Measurements from ENCODE around the gene ABCC5. TPM values are rescaled to one million over a fixed set of nuclear protein-coding genes. Genes with fewer than 3 reads are reported as not detected.
A peak's percentile ranks its signal among the peaks of the same experiment; 100 is the strongest.

ABCC5 gene
- total RNA-seq, 2 donors from 2014 or later = 46.6 to 47.6 TPM

- ATAC-seq = no peak
- intact Hi-C loops (cut with DNase I, micrococcal nuclease) = no loop called here
- no peak for DNase-seq
Observed at GRCh38 chr3:183943739-183944138, 73.9 kb downstream of the ABCC5 start.

- intact Hi-C loops (cut with DNase I, micrococcal nuclease) = no loop called here
- ATAC-seq = no peak
- DNase-seq = no peak
Observed at GRCh38 chr3:183941216-183941615, 76.5 kb downstream of the ABCC5 start.

- DNase-seq (no peak), ATAC-seq (no peak)
- intact Hi-C loops (cut with DNase I, micrococcal nuclease) = no loop called here
Observed at GRCh38 chr3:183937601-183938286, 79.9 kb downstream of the ABCC5 start.

DNA sequence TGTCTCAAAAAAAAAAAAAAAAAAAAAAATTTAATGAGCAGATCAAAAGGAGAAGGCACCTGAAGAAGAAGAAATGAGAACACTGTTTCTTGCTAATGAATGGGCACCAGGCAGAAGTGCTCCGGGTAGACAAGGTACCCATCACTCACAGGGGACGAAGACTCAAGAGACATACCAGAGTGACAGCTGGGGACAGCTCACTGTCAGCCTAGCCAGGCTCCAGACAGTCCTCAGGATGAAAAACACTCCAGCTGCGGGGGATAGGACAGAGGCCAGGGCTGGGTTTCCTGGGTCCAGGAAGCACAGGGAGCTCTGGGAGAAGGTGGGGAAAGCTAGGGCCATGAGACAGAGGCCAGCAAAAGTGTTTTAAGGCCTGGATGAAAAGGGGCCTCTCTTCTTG lies 84.5 kb downstream of the ABCC5 start:
- intact Hi-C loops (cut with DNase I, micrococcal nuclease) = no loop called here
- ATAC-seq (no peak), DNase-seq (no peak)

DNA sequence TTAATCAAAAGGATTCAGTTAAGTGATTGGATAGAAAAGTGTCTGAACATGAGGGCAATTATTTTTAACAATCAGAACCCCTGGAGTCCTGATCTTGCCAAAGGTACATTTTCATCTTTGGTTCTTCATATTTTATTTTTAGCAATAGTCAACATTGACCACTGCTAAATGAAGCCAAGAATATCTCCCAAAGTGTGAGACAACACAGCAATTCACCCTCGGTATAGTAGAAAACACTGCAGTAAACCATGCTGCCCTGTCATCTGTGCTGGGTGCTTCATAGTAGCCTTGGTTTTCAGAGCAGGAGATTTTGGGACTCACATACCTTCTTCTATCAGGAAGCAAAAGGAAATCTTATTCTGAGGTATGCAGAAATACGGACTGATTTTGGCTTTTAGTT lies 85.8 kb downstream of the ABCC5 start:
- DNase-seq (no peak), ATAC-seq (no peak)
- intact Hi-C loops (cut with DNase I, micrococcal nuclease) = no loop called here

GRCh38 chr3:183930086-183930485 lies 87.6 kb downstream of the ABCC5 start:
- DNase-seq (peak; percentile 81 to 88), ATAC-seq (peak; percentile 98)
- intact Hi-C loops (cut with DNase I, micrococcal nuclease) = no loop called here

DNA sequence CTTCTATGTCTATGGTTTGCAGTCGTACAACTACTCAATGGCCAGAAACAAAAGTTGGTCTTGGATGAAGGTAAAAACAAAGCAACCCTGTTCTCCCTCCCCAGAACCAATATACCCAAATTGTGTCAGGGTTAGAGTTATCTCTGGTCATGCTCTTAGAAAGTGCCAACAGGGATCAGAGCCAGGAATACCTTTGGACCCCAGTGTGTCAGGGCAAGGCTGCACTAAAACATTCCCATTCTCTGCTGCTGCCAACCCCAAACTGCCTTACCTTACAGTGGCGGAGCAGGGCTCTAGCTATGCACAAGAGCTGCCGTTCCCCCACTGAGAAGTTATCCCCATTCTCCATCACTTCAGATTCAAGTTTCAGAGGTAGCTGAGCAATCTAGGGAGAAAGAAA lies 90.6 kb downstream of the ABCC5 start:
- DNase-seq (no peak), ATAC-seq (no peak)
- intact Hi-C loops (cut with DNase I, micrococcal nuclease) = no loop called here

- ATAC-seq (peak; percentile 37), DNase-seq (no peak)
- intact Hi-C loops (cut with DNase I, micrococcal nuclease) = no loop called here
Observed at GRCh38 chr3:183924956-183925355, 92.7 kb downstream of the ABCC5 start.

- DNase-seq (no peak), ATAC-seq (no peak)
- intact Hi-C loops (cut with DNase I, micrococcal nuclease) = no loop called here
Observed at GRCh38 chr3:183924543-183924942, 93.1 kb downstream of the ABCC5 start.

DNA sequence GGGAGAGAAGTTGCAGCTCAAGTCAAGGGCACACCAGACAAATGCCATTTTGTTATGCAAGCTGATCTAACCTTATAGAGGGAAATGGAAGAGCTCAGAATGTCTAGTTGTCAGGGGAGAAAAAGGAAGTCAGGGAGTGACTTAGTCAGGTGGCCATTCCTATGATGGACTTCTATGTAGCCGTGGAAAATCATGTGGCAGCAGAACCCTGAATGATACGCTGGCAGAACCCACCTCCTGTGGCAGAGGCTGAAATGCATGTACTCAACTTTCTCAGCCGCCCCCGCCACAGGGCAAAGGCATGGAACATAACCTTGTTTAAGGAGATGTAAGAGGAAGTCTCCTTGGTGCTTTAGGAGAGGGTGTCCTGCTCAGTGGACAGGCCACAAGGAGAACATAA lies 95.3 kb downstream of the ABCC5 start:
- ATAC-seq (no peak), DNase-seq (no peak)
- intact Hi-C loops (cut with DNase I, micrococcal nuclease) = no loop called here

GRCh38 chr3:183921096-183921495 lies 96.6 kb downstream of the ABCC5 start:
- ATAC-seq (no peak), DNase-seq (no peak)
- intact Hi-C loops (cut with DNase I, micrococcal nuclease) = no loop called here

GRCh38 chr3:183920416-183920815 lies 97.3 kb downstream of the ABCC5 start:
- ATAC-seq (no peak), DNase-seq (no peak)
- intact Hi-C loops (cut with DNase I, micrococcal nuclease) = no loop called here

DNA sequence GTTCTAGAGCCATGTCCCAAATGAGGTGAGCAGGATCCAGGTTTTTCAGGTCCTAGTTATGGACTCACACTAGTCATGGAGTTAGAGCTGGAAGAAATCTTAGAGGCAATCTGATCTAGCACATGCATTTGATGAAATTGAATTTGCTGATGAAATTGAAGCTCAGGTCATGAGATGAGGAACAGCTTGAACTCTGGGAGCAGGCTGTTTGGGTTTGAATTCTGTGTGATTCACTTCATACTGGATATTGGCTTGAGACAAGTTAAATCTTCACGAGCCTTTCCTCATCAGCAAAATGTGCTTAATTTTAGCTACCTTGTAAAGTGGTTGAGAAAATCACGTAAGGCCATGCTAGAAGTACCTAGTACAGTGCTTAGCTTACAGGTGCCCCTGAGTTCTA lies 99.5 kb downstream of the ABCC5 start:
- DNase-seq (no peak), ATAC-seq (no peak)
- intact Hi-C loops (cut with DNase I, micrococcal nuclease) = no loop called here

DNA sequence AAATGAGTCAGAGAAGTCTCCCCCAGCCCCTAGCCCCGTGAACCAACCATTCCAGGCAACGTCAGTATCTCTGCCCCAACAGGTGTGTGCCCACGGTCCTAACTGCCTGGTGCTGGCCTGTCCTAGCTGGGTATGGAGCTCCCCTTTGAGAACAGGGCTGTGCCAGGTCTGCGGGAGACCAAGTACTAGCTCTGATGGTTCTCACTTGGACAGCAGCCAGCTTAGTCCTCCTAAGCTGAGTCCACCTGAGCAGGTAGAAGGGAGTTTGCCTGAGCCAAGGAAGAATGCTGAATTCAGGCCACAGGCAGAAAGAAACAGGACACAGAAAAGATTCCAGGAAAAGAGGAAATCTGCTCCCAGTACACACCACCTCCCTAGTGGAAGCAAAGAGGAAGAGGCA lies 99.9 kb downstream of the ABCC5 start:
- ATAC-seq (no peak), DNase-seq (no peak)
- intact Hi-C loops (cut with DNase I, micrococcal nuclease) = no loop called here

DNA sequence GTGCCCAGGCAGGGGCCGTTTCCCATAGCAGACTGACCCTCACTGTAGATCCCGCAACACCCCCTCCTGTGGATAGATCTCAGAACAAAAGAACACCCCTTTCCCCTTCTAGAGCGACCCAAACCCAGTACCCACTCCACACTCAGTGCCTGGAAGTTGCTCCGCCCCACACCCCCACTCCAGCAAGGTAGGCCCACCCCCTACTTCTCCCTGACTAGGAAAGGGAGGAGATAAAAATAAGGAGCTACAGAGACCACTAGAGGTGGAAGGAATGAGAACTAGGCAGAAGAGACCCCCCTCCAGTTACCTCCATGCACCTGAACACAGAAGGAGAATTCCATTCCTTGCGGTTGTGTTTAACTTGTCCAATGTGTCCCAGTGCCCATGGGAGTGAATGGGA lies 102.8 kb downstream of the ABCC5 start:
- ATAC-seq (no peak), DNase-seq (no peak)
- intact Hi-C loops (cut with DNase I, micrococcal nuclease) = no loop called here

- no peak for ATAC-seq
- no peak for DNase-seq
- intact Hi-C loops (cut with DNase I, micrococcal nuclease) = no loop called here
Observed at GRCh38 chr3:183913580-183913920, 104.1 kb downstream of the ABCC5 start.

GRCh38 chr3:183912895-183913579 lies 104.6 kb downstream of the ABCC5 start:
- intact Hi-C loops (cut with DNase I, micrococcal nuclease) = no loop called here
- ATAC-seq = peak; percentile 61
- DNase-seq = no peak

DNA sequence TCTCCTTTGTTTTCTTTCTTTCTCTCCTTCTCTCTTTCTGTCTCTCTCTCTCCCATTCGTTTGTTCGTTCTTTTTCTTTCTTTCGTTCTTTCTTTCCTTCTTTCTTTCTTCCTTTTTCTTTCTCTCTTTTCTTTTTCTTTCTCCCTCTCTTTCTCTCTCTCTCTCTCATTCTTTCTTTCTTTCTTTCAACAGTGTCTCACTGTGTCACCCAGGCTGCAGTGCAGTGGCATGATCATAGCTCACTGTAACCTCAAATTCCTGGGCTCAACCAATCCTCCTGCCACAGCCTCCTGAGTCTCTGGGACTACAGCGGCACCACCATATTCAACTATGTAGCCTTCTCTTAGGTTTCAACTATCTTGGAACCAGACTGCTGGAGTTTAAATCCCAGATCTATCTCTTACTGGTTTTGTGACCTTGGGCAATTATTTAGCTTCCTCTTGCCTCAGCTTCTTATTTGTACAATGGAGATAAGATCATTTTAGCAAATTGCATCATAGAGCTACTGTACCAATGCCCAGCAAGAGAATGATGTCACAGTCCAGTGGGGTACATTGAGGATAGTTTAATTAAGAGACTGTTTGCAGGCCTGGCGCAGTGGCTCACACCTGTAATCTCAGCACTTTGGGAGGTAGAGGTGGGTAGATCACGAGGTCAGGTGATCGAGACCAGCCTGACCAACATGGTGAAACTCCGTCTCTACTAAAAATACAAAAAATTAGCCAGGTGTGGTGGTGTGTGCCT lies 105.7 kb downstream of the ABCC5 start:
- intact Hi-C loops (cut with DNase I, micrococcal nuclease) = no loop called here
- DNase-seq = no peak
- no peak for ATAC-seq

DNA sequence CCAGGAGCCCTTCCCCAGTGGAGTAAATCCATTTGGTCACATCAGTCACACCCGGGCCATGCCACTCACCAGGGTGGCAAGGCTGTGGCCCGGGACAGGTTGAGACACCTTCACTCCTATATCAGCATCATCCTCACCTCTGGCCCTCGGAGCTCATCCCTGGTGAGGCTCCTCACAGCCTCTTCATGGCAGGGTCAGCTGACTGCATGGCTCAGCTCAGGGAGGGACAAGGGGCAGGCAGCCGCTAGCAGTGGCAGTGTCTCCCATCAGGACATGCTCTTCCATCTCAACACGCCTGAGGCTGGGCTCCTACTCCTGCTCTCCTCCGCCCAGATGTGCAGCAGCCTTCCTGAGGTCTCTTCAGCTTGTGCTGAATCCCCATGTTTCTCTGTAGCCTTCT lies 106.6 kb downstream of the ABCC5 start:
- no peak for ATAC-seq
- DNase-seq = no peak
- intact Hi-C loops (cut with DNase I, micrococcal nuclease) = no loop called here

DNA sequence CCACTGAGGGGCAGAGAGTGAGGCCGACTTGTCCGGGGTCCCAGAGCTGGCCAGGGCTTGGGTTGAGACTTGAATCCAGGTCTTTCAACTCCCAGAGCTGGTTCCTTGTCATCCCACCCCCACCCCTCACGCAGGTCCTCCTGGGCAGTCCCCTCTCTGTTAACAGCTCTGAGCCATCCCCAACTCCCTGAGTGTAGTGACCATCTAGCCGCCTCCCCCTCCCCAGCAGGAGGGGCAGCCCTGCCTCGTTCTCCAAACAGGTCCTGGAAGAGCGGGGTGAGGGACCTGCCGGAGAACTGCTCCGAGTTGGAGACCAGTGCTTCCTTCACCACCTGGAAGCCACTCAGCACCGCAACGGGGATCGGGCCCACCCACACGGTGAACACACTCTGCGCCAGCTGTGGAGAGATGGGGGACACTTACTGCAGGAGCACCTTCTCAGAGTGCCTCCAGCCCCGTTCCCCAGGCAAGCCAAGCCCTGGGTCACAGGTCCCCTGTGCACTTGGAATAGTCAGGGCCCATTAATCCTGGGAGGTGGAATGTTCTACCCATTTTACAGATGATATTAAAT lies 108.6 kb downstream of the ABCC5 start:
- ATAC-seq (no peak), DNase-seq (no peak)
- intact Hi-C loops (cut with DNase I, micrococcal nuclease) = no loop called here

Measured in left colon (tissue), 2 donors.